ENCODE data around the gene MCEE. TPM values are rescaled to one million over a fixed set of nuclear protein-coding genes. Genes with fewer than 3 reads are reported as not detected.
"Not testable (repeated sequence)": the region's sequence is repeated elsewhere in the genome, so short reads cannot be mapped to it uniquely, and the experiment has no call there.

MCEE gene
- 10 to 100 TPM in 3 of 4 donors, not detected in 1; 10.3 to 24.1 (median 18.6) TPM for total RNA-seq

- H3K4me3 ChIP-seq: peak within 1 kb of the TSS; percentile 55 to 92 (median 84)
- TF ChIP-seq POLR2A (IDR thresholded peaks at IDR 0.05) (peak; percentile 71), EP300 (IDR thresholded peaks at IDR 0.05; ENCODE audit: low read depth) (no peak), POLR2AphosphoS5 (IDR thresholded peaks at IDR 0.05) (peak; percentile 80 to 89 (median 82))
- H3K27me3 ChIP-seq: no peaks in the 10 kb centered on the region
- WGBS, 2 donors (ENCODE audit: low coverage in 1 of 2): 0 to 1% methylated on average over 3 to 45 of the region's 67 CpGs
- in situ Hi-C loops (cut with MboI; ENCODE audit: low pct_ligation_motif_present in 1 of 4, low pct_unique_long_range_greater_than_20kb in 1 of 4, low sequenced_read_pairs in 3 of 4) (no loop called here), intact Hi-C loops (cut with DNase I; ENCODE audit: low total_unique reads) (no loop called here)
- DNase-seq: peak; percentile 92
- H3K9me3 ChIP-seq: no peaks in the 10 kb centered on the region
- peaks cover 0 to 18% (median 8%) of the 10 kb centered on the region in 4 donors for H3K36me3 ChIP-seq
- H3K27ac ChIP-seq: peak within 1 kb of the TSS; percentile 91 to 99 (median 96)
- peaks cover 22 to 27% (median 24%) of the 10 kb centered on the region in 4 donors for H3K4me1 ChIP-seq
Measured at GRCh38 chr2:71130152-71130904, at the start of gene MCEE, which contains the start of gene MPHOSPH10. TSS of gene MCEE (minus strand) at chr2:71130229. CDS start at chr2:71130219, 10 bp downstream. TSS of gene MPHOSPH10 (plus strand) at chr2:71130634. CDS start at chr2:71130666, 32 bp downstream.

GRCh38 chr2:71178836-71179235 lies 48.8 kb upstream of the MCEE start:
- DNase-seq; H3K9me3 ChIP-seq; H3K4me1 ChIP-seq; H3K4me3 ChIP-seq; H3K36me3 ChIP-seq; intact Hi-C loops (cut with DNase I; ENCODE audit: low total_unique reads); H3K27me3 ChIP-seq; H3K27ac ChIP-seq; in situ Hi-C loops (cut with MboI; ENCODE audit: low pct_ligation_motif_present in 1 of 4, low pct_unique_long_range_greater_than_20kb in 1 of 4, low sequenced_read_pairs in 3 of 4): not testable (repeated sequence)
- 77 to 79% methylated on average over 3 to 8 of the region's 8 CpGs for WGBS, 2 donors (ENCODE audit: low coverage in 1 of 2)

- WGBS, 2 donors (ENCODE audit: low coverage in 1 of 2): 54 to 60% methylated on average over 2 to 3 of the region's 3 CpGs
- intact Hi-C loops (cut with DNase I; ENCODE audit: low total_unique reads): no loop called here
- DNase-seq: no peak
Measured at GRCh38 chr2:71174207-71174606, 44.2 kb upstream of the MCEE start.

GRCh38 chr2:71173096-71173495 lies 43.1 kb upstream of the MCEE start:
- Histone ChIP-seq H3K4me3 (no peak overlapping the region), H3K36me3 (no peaks in the 10 kb centered on the region), H3K27ac (no peak overlapping the region), H3K9me3 (no peaks in the 10 kb centered on the region), H3K4me1 (no peaks in the 10 kb centered on the region), H3K27me3 (no peaks in the 10 kb centered on the region)
- no peak for TF ChIP-seq EP300 (IDR thresholded peaks at IDR 0.05; ENCODE audit: low read depth)
- WGBS, 2 donors (ENCODE audit: low coverage in 1 of 2): 52 to 71% methylated on average over 1 of the region's 1 CpG
- in situ Hi-C loops (cut with MboI; ENCODE audit: low pct_ligation_motif_present in 1 of 4, low pct_unique_long_range_greater_than_20kb in 1 of 4, low sequenced_read_pairs in 3 of 4) (loop anchor here in 1 of 4 donors (25.0 kb wide), 1 partner anchor 339 kb away; no protein-coding TSS in a partner anchor), intact Hi-C loops (cut with DNase I; ENCODE audit: low total_unique reads) (no loop called here)
- no peak for DNase-seq

More at GRCh38 chr2:71174207-71174606, 44.2 kb upstream of the MCEE start:
- H3K9me3 ChIP-seq: no peaks in the 10 kb centered on the region
- no peaks in the 10 kb centered on the region for H3K36me3 ChIP-seq
- TF ChIP-seq CTCF (IDR thresholded peaks at IDR 0.05) (no peak), POLR2AphosphoS5 (IDR thresholded peaks at IDR 0.05) (no peak), POLR2A (IDR thresholded peaks at IDR 0.05) (no peak), EP300 (IDR thresholded peaks at IDR 0.05; ENCODE audit: low read depth) (no peak)
- no peak overlapping the region for H3K4me3 ChIP-seq
- no peaks in the 10 kb centered on the region for H3K27me3 ChIP-seq
- no peaks in the 10 kb centered on the region for H3K4me1 ChIP-seq
- in situ Hi-C loops (cut with MboI; ENCODE audit: low pct_ligation_motif_present in 1 of 4, low pct_unique_long_range_greater_than_20kb in 1 of 4, low sequenced_read_pairs in 3 of 4): loop anchor here in 1 of 4 donors (25.0 kb wide), 1 partner anchor 338 kb away; no protein-coding TSS in a partner anchor
- H3K27ac ChIP-seq: no peak overlapping the region

GRCh38 chr2:71166812-71167211 lies 36.8 kb upstream of the MCEE start:
- H3K9me3 ChIP-seq: no peaks in the 10 kb centered on the region
- WGBS, 2 donors (ENCODE audit: low coverage in 1 of 2): 87% methylated on average over 3 of the region's 3 CpGs; no CpG with 5 or more reads in 1 of the 2 donors
- DNase-seq: no peak
- intact Hi-C loops (cut with DNase I; ENCODE audit: low total_unique reads) (no loop called here), in situ Hi-C loops (cut with MboI; ENCODE audit: low pct_ligation_motif_present in 1 of 4, low pct_unique_long_range_greater_than_20kb in 1 of 4, low sequenced_read_pairs in 3 of 4) (loop anchor here in 1 of 4 donors (25.0 kb wide), 1 partner anchor 345 kb away; no protein-coding TSS in a partner anchor)
- H3K36me3 ChIP-seq: no peaks in the 10 kb centered on the region
- H3K27me3 ChIP-seq: no peaks in the 10 kb centered on the region
- no peaks in the 10 kb centered on the region for H3K4me1 ChIP-seq
- no peak overlapping the region for H3K4me3 ChIP-seq
- H3K27ac ChIP-seq: no peak overlapping the region
- TF ChIP-seq POLR2A (IDR thresholded peaks at IDR 0.05) (no peak), CTCF (IDR thresholded peaks at IDR 0.05) (no peak), EP300 (IDR thresholded peaks at IDR 0.05; ENCODE audit: low read depth) (no peak), POLR2AphosphoS5 (IDR thresholded peaks at IDR 0.05) (no peak)
